Adrenal gland (tissue), 12 donors: ENCODE results near the gene PI4KA. TPM values are rescaled to one million over a fixed set of nuclear protein-coding genes. Genes with fewer than 3 reads are reported as not detected.

Experiments
- DNase-seq, 7 donors: peaks; one replicate each; pipeline ENCODE4 v3.0.0-alpha.2; 2019 to 2020
- H3K27ac ChIP-seq, 5 donors: fragments of 200-600 bp; sonication (generic) in 4 of 5; 1 replicate in 3 of 5; 2 replicates in 2 of 5; pipeline versions ENCODE4 v1.5.1 to v1.8.0; 2016 to 2020; ENCODE audit warnings: mild to moderate bottlenecking in 1 of 5
- H3K27me3 ChIP-seq: fragments of 200-600 bp; 2 replicates; pipeline ENCODE4 v1.8.0; 2021
- H3K36me3 ChIP-seq, 2 donors: fragments of 200-600 bp; replicated peaks in 1 of 2; 1 replicate in 1 of 2; 2 replicates in 1 of 2; pipeline versions ENCODE4 v1.5.1 to v1.8.0; 2018 to 2022
- H3K4me1 ChIP-seq, 2 donors: fragments of 200-600 bp; replicated peaks in 1 of 2; 1 replicate in 1 of 2; 2 replicates in 1 of 2; pipeline versions ENCODE4 v1.5.1 to v1.8.0; 2018 to 2021
- H3K4me3 ChIP-seq, 4 donors: fragments of 200-600 bp; sonication (generic) in 3 of 4; one replicate each; pipeline ENCODE4 v1.5.1; 2016 to 2018
- H3K9me3 ChIP-seq, 3 donors: fragments of 200-600 bp; sonication (generic) in 1 of 3; replicated peaks in 1 of 3; 1 replicate in 2 of 3; 2 replicates in 1 of 3; pipeline versions ENCODE4 v1.5.1 to v1.8.0; 2016 to 2021
- POLR2A ChIP-seq, 2 donors: fragments of 450-650 bp; IDR thresholded peaks; one replicate each; pipeline ENCODE4 v1.6.1; 2017; ENCODE audit warnings: antibody characterized with exemption in 2 of 2, mild to moderate bottlenecking in 2 of 2, moderate library complexity in 1 of 2
- WGBS, 4 donors: extraction: QIAGEN DNeasy Blood & Tissue Kit in 2 of 4; methylation state at CpG; one replicate each; pipeline versions ENCODE4 v1.1.5 to v1.1.7; 2013 to 2017; 5-methylcytosine and 5-hydroxymethylcytosine counted together
- intact Hi-C, 2 donors: fragments of 100-400 bp; cut with DNase I; formaldehyde crosslinking; loops; one replicate each; pipeline versions ENCODE4 v1.14.1 to v1.15.0; 2022 to 2023
- polyA plus RNA-seq, 3 donors: library from polyadenylated mRNA; stranded (reverse); fragments of 200-250 nt in 2 of 3; fragments of 350-450 nt in 1 of 3; fragmentation: Illumina TruSeq in 1 of 3; extraction: RNeasy Lipid Tissue Mini Kit (QIAGEN cat#74804) in 1 of 3; gene quantifications; one replicate each; pipeline ENCODE4 v1.2.3, GENCODE V29; 2013 to 2014
- total RNA-seq, 9 donors: library from RNA; depleted of rRNA in 4 of 9; stranded (reverse); fragments of >200 nt in 4 of 9; fragments of 120-200 nt in 1 of 9; fragmentation: NEBNext Ultra II Directional in 1 of 9; extraction: Animal tissue kit (Norgen Biotek cat#: 25700) in 1 of 9; gene quantifications; one replicate each; pipeline versions ENCODE4 v1.1.0 to v1.2.4, GENCODE V29; 2013 to 2023
- TF ChIP-seq, protein P1 (sequence below), 6 experiments: fragments of 450-650 bp in 4 of 6; fragments of 200-600 bp in 2 of 6; sonication (generic) in 1 of 6; IDR thresholded peaks; 1 replicate in 5 of 6; 2 replicates in 1 of 6; pipeline versions ENCODE4 v1.5.1 to v1.8.0; 2016 to 2021; ENCODE audit warnings: antibody characterized with exemption in 6 of 6, mild to moderate bottlenecking in 2 of 6, moderate library complexity in 1 of 6
- donor health status: healthy with polysubstance abuse.
- donor health status: Bipolar disorder and iron deficiency.
- donor health status: DM: yes; HTN: yes; CAD: no.
- donor health status: DM: no; HTN: no; CAD: no.
- donor health status: DM: no; HTN: no; CAD: no.
- donor health status: DM: yes; HTN: yes; CAD: no.

Gene PI4KA
- total and polyA plus RNA-seq, 12 donors = 36.4 to 134 (median 85.6) TPM

DNA sequence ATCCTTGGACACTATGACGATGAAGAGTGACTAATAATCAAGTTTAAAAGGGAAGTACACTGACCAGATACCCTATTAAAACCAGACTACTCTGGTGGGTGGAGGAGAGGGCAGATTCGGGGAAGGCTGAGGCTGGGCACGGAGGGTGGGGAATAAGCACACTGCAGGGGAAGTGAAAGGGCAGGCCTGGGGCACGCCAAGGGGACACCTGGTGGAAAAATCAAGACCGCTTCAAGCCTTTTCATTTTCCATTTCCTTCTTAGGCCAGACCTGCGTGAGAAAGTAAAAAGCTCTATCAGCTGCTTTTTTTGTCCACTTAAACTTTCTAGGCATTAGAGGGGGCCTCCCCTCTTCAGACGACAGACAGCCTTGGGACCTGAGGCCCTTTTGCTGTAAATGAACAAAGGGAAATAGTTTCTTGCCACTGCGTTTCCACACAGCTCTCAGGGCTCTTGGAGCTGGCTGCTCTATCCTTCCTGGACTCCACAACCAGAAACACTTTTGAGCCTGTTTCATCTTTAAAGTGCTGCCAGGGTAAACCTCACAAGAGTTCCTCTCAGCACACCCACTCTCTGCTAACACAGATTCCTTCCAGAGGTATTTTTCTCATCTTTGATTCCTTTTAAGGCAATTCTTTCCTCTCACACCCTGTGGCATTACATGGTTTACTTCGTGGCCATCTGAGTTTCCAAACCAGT, 109.7 kb downstream of the PI4KA start:
- no peak for TF ChIP-seq POLR2A (IDR thresholded peaks at IDR 0.05)
- TF ChIP-seq, protein P1, sequence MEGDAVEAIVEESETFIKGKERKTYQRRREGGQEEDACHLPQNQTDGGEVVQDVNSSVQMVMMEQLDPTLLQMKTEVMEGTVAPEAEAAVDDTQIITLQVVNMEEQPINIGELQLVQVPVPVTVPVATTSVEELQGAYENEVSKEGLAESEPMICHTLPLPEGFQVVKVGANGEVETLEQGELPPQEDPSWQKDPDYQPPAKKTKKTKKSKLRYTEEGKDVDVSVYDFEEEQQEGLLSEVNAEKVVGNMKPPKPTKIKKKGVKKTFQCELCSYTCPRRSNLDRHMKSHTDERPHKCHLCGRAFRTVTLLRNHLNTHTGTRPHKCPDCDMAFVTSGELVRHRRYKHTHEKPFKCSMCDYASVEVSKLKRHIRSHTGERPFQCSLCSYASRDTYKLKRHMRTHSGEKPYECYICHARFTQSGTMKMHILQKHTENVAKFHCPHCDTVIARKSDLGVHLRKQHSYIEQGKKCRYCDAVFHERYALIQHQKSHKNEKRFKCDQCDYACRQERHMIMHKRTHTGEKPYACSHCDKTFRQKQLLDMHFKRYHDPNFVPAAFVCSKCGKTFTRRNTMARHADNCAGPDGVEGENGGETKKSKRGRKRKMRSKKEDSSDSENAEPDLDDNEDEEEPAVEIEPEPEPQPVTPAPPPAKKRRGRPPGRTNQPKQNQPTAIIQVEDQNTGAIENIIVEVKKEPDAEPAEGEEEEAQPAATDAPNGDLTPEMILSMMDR (IDR thresholded peaks at IDR 0.05) = no peak
- no peaks in the 10 kb centered on the region for H3K27me3 ChIP-seq
- WGBS, 4 donors = 76 to 78% (median 77%) methylated on average over 9 of the region's 9 CpGs
- peaks cover 0 to 10% of the 10 kb centered on the region in 2 donors for H3K4me1 ChIP-seq
- H3K9me3 ChIP-seq = no peaks in the 10 kb centered on the region
- H3K36me3 ChIP-seq = peaks cover 0 to 75% of the 10 kb centered on the region in 2 donors
- H3K27ac ChIP-seq = no peak overlapping the region
- H3K4me3 ChIP-seq = no peak overlapping the region
- intact Hi-C loops = no loop called here
- no peak for DNase-seq

DNA sequence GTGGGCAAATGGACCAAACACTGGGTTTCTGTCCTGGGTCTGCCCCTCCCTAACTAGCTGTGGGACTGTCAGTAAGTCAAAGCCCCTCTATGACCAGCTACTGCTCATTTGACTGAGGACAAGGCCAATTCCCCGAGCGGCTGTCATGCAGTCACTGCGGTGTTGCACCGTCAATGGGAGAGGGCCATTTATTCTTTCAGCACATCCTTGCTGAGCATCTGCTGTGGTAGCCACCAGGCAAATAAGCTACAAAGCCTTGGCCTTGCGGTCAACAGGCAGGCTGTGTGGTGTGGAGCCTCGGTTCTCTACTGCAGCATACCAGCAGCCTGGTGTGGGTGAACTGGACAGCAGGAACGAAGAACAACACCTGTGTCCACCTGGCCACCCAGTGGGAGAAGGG, 110.5 kb downstream of the PI4KA start:
- intact Hi-C loops = no loop called here
- Histone ChIP-seq H3K9me3 (no peaks in the 10 kb centered on the region), H3K36me3 (peaks cover 0 to 78% of the 10 kb centered on the region in 2 donors), H3K4me3 (no peak overlapping the region), H3K27me3 (no peaks in the 10 kb centered on the region), H3K4me1 (peaks cover 0 to 10% of the 10 kb centered on the region in 2 donors), H3K27ac (no peak overlapping the region)
- WGBS, 4 donors = 93 to 97% (median 96%) methylated on average over 6 to 7 of the region's 7 CpGs
- TF ChIP-seq, protein P1 (IDR thresholded peaks at IDR 0.05) = no peak
- TF ChIP-seq POLR2A (IDR thresholded peaks at IDR 0.05) = no peak
- DNase-seq = no peak

DNA sequence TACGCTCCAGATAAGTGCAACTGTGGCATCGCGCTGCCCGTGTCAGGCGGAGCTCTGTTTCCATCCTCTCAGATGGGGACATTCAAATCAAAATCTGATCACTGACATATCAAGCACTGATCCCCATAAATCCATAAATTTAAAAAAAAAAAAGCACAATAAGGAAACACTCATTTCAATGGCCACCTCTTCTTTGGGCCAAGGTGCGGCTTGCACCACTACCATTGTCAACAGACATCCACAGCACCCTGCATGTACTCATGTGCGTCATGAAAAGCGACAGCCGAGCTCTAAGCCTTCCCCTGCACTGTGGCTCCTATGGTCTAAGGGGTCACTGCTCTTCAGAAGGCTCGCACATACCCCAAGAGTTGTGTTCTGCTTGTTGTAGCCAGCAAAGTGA, 111.4 kb downstream of the PI4KA start:
- intact Hi-C loops = no loop called here
- peaks cover 0 to 76% of the 10 kb centered on the region in 2 donors for H3K36me3 ChIP-seq
- 94 to 97% (median 96%) methylated on average over 10 of the region's 10 CpGs for WGBS, 4 donors

DNA sequence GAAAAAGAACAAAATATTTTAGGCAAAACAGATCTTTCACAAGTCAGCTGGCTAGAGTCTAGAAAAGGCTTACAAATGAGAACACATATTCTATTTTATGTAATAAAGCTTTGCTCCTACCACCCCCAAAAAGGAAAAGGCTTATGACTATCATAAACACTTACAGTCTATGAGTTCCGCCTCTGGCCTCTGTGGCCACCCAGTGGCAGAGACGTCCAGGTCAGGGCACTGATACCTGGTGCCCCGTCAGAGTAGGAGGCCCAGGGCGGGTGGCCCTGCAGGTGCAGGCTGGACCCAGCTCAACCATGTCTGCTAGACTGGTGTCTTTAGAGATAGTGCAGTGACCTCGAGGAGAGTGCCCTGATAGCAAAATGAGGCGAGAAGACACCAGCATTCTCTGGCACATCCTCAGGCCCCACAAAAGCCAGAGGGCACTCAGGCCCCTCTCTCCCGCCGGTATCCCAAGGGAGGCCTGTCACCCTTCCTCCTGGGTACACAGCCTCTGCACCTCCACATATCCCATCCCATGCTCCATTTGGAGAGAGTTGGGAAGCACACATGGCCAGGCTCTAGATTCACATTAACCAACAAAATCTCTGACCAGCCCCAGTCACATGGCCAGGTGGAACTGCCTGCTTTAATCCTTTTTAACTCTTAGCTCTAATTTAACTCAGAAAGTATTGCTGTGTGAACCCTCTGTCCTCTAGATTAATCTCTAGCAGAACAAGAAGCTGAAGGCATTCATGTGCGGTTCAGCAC, 112.0 kb downstream of the PI4KA start:
- Histone ChIP-seq H3K4me3 (no peak overlapping the region), H3K36me3 (peaks cover 0 to 76% of the 10 kb centered on the region in 2 donors), H3K9me3 (no peaks in the 10 kb centered on the region), H3K4me1 (peaks cover 0 to 10% of the 10 kb centered on the region in 2 donors), H3K27ac (no peak overlapping the region), H3K27me3 (no peaks in the 10 kb centered on the region)
- intact Hi-C loops = no loop called here
- TF ChIP-seq, protein P1 (IDR thresholded peaks at IDR 0.05) = no peak
- no peak for TF ChIP-seq POLR2A (IDR thresholded peaks at IDR 0.05)
- WGBS, 4 donors = 82 to 93% (median 88%) methylated on average over 5 to 9 of the region's 9 CpGs
- no peak for DNase-seq

More for the DNA sequence above, 111.4 kb downstream of the PI4KA start:
- Histone ChIP-seq H3K27me3 (no peaks in the 10 kb centered on the region), H3K27ac (no peak overlapping the region), H3K4me1 (peaks cover 0 to 10% of the 10 kb centered on the region in 2 donors), H3K9me3 (no peaks in the 10 kb centered on the region), H3K4me3 (no peak overlapping the region)
- DNase-seq = no peak
- TF ChIP-seq, protein P1 (IDR thresholded peaks at IDR 0.05) = no peak
- no peak for TF ChIP-seq POLR2A (IDR thresholded peaks at IDR 0.05)
